Left renal pelvis (tissue), 4 donors: ENCODE results near the gene SOS1. TPM values are rescaled to one million over a fixed set of nuclear protein-coding genes. Genes with fewer than 3 reads are reported as not detected.

Experiments
- DNase-seq, 4 donors: peaks; one replicate each; pipeline ENCODE4 v3.0.0-alpha.2; 2013; ENCODE audit warnings: low read depth in 4 of 4, low spot score in 3 of 4
- polyA plus RNA-seq, 4 donors: library from polyadenylated mRNA; unstranded; fragments of 120-200 nt; gene quantifications; one replicate each; pipeline ENCODE4 v1.2.1, GENCODE V29; 2013; ENCODE audit not compliant: insufficient read length in 4 of 4

SOS1 gene
- polyA plus RNA-seq, 4 donors, result 55.4 to 57.6 (median 56.9) TPM

DNA sequence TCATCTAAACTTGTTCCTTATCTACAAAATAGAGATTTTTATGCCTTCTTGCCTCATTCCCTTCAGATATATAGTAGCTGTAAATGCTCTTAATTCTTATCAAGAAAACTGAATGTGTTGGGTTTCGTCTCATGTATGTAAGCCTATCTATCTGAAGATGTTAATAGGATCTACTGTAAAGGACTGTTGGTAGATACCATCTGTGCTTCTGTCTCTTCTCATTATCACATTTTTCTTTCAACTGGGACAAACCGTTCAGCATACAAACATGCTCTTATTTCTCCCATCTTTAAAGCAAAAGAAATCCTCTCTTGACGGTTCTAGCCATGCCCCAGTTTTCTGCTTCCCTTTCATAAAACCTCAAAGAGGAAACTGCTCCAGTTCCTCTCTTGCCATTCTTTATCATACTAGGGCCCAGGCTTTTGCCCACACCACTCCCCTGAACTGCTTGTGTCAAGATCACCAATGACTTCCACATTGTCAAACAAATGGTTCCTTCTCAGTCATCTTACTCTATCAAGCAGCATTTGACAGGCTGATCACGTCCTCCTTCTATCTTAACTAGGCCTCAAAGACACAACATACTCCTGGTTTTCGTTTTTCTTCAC, 142.5 kb downstream of the SOS1 start:
- no peak for DNase-seq

GRCh38 chr2:38977047-38977446, 143.8 kb downstream of the SOS1 start:
- no peak for DNase-seq

DNA sequence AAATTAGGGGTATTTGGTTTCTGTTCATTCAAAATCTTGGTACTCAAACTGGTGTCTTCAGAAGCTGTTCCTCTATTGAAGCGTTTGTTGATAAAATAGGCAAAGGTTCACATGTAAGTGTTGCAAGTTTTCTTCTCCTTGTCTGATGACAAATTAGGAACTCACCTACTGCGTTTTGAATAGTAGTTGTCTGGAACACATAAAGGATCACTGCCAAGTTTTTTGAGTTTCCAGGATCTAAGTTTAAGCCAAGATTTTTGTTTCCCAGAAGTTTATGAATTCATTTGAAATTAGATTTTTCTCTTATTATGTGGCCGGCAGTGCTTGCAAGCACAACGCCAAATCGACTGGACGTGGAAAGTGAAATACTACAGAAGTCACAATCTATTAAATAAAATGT, 145.8 kb downstream of the SOS1 start:
- DNase-seq, result no peak

DNA sequence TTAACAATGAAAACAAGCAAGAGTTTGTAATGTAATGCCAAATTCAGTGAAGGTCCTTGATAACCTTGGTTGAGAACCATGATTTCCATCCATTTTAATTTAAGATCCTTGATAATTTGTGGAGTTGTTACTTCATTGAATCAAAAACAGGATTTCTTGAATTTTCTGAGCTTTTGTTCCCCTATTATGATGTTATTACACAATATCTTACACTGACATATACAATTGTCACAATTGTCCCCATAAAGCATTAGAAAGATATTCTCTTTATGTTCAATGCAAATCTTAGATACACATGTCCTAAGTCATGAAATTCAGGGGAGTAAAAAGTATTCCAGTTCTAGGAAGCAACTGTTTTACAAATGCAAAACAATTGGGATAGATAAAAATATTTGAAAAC, 147.6 kb downstream of the SOS1 start:
- DNase-seq, result no peak

- DNase-seq, result no peak
Measured at GRCh38 chr2:38971377-38971776, 149.5 kb downstream of the SOS1 start.

DNA sequence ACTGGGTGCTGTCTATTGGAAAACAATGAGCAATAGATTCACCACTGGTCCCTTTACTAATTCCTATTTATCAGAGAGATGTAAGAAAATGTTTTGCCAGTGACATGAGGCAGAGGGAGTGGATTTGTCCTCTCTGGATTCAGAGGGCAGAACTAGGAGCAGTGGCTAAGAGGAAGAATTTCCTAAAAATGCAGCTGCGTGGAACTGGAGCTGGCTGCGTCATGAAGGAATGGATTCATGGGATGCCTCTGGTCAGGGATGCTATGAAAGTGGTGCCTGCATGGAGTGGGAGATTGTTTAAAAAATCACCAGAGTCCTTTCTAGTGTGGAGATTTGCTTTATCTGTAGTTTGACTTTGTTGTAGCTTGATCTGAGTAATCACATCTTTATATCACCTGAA, 152.8 kb downstream of the SOS1 start:
- no peak for DNase-seq

GRCh38 chr2:38966678-38967077, 154.2 kb downstream of the SOS1 start:
- no peak for DNase-seq

DNA sequence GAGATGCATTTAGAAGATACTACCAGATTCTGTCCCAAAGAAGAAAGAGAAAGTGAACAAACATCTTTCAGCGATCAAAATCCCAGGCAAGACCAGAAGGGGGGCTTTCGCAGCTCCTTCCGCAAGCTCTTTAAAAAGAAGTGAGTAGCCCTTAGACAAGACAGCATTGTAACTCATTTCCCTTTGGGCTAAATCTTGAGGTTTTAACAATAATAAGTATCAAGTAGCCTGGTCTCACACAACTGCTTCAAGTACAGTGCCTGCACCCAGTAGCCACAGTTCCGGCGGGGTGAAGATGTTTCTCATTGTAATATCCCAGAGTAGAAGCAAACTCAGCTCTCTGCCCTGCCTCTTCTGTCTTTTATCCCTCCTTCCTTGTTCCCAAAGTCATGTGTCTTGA, 154.8 kb downstream of the SOS1 start:
- no peak for DNase-seq

GRCh38 chr2:38960609-38961320, 160.1 kb downstream of the SOS1 start:
- DNase-seq, result no peak

- peak; percentile 64 to 75 (median 70) for DNase-seq
Measured at GRCh38 chr2:38959938-38960608, 160.8 kb downstream of the SOS1 start.

DNA sequence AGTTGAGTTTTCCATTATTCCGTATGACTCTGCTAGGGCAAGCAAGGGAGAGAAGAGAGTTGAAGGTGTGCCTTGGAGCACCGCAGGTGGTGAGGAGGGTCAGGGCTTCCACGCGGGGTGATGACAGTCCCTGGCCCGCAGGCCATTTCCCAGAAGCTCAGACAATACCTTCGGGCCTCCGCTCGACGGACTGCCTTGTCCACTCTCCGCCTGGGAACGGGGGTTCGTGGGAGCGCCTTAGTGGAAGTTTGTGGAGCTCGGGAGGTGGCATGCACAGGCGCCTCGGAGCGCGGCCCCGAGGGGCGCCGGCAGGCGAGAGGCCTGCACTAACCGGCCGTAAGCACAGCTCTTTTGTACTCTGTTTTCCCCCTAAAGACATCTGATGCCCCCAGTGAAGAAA, 161.4 kb downstream of the SOS1 start:
- DNase-seq, result no peak

GRCh38 chr2:38957972-38958371, 162.9 kb downstream of the SOS1 start:
- DNase-seq, result no peak

DNA sequence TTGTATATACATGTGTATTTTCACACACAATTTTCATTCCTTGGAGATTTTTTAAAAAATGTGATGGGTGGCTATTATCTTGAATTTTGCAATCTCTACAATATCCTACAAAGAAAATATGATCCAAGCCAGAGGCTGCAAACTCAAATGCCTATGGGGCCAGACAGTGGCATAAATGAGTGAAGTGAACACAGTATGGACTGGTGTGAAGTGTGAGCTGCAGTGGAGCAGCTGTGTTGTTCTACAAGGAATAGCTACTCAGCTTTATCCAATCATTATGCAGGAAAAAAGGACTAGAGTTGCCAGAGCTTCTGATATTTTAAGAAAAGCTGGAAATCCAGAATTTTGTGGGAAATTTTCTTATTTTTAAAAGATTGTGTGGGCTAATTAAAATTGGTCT, 169.1 kb downstream of the SOS1 start:
- no peak for DNase-seq

- no peak for DNase-seq
Measured at GRCh38 chr2:38948995-38949394, 171.9 kb downstream of the SOS1 start.

DNA sequence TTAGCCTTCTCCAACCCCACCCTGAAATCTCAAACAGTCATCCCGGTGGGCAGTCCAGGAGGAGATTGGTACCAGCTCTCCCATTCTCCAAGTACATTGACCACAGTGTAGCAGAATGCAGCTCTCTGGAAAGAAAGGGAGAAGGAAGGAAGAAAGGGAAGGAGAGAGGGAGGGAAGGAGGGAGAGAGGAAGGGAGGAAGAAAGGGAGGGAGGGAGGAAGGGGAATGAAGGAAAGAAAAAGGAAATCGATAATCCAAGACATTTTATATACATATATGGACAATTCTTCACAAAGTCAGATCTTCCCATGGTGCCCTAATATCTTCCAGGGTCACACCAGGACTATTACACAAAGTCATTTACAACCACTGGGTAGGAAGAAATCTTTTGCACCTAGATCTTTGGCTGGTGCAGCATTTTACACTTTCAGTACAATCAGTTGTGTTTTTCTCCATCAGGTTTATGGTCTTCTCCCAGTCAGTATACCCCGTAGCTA, 172.4 kb downstream of the SOS1 start:
- no peak for DNase-seq

DNA sequence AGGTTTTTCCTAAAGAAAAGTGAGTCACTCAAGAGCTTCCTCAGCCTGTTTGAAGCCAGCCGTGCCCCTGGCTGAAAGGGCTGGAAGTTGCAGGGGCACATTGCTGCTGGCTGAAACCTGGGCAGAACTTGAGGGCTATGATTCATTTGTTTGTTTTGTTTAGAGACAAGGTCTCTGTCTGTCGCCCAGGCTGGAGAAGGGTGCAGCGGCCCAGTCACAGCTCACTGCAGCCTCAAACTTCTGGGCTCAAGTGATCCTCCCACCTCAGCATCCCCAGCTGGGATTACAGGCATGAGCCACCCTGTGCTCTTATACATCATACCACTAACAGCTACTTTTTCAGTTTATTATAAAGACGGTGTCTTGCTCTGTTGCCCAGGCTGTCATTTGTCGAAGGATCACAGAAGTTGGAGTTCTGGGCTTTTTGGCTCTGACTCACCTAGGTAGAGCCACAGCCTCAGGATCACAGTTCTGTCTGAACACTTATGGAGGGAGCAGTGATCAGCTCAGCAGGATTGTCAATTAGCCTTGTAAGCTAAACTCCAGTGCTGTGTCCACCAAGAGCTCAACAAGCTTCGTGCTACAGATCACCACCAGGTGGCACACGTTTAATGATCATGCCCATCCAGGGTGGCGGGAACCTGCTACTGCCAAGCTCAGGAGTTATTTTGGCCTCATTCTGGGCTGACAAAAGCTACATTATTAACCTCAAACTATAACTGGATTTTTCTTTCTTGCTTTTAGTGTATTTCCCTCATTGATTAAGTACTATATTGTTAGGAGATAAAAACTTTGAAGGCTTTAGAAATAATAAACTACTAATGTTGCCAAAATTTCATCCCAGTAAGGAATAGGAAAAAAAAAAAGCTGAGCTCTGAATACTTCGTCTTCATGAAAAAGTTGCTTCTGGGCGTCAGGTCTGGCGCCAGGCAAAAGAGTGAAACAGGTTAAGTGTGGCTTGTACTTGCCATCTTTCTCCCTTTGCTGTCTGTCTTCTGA, 173.3 kb downstream of the SOS1 start:
- peak; percentile 27 to 52 (median 44) for DNase-seq

- no peak for DNase-seq
Measured at GRCh38 chr2:38945911-38946310, 174.9 kb downstream of the SOS1 start.

DNA sequence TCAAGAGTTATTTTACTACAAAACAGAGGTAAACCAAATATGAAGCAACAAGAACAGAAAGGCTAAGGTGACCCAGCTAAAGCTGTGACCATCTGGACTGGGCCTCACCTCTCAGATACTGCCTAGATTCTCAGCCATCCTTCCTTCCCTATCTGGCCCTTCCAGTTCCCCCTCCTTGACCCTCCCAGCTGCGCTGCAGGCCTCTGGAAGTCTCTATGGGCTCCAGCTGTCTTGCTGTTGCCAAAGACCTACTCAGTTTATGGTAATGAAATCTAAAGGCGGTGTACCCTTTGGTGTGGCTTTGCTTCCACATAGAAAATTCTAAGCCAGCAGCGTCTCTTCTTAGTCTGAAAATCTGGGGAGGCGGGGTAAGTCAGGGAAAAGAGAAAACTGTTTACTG, 175.5 kb downstream of the SOS1 start:
- DNase-seq, result no peak

GRCh38 chr2:38943784-38944183, 177.1 kb downstream of the SOS1 start:
- no peak for DNase-seq

- DNase-seq, result no peak
Measured at GRCh38 chr2:38940746-38941145, 180.1 kb downstream of the SOS1 start.

GRCh38 chr2:38937548-38937947, 183.3 kb downstream of the SOS1 start:
- DNase-seq, result no peak
